Mucosa of descending colon (tissue), 3 donors: ENCODE results near the gene CRISPLD2. TPM values are rescaled to one million over a fixed set of nuclear protein-coding genes. Genes with fewer than 3 reads are reported as not detected.

ENCODE experiments used
- ATAC-seq: fragments of 200-7000 bp; cut with Tn5 transposase; one replicate; pipeline ENCODE4 v1.9.1; 2020; ENCODE audit warnings: mild to moderate bottlenecking, moderate library complexity
- DNase-seq, 3 donors: peaks; one replicate each; pipeline ENCODE4 v3.0.0-alpha.2; 2020
- H3K36me3 ChIP-seq: fragments of 200-600 bp; one replicate; pipeline ENCODE4 v1.8.0; 2021; ENCODE audit warnings: low read depth, mild to moderate bottlenecking
- H3K4me1 ChIP-seq: fragments of 200-600 bp; one replicate; pipeline ENCODE4 v1.8.0; 2021; ENCODE audit warnings: low read depth, mild to moderate bottlenecking
- H3K4me3 ChIP-seq: fragments of 200-600 bp; one replicate; pipeline ENCODE4 v1.8.0; 2021; ENCODE audit warnings: mild to moderate bottlenecking
- H3K9me3 ChIP-seq: fragments of 200-600 bp; one replicate; pipeline ENCODE4 v1.8.0; 2021; ENCODE audit warnings: mild to moderate bottlenecking
- intact Hi-C, 2 donors: fragments of 100-400 bp; cut with DNase I in 1 of 2; cut with micrococcal nuclease in 1 of 2; formaldehyde crosslinking; loops; one replicate each; pipeline versions ENCODE4 v1.11.0 to v1.11.1; 2022; cut with DNase I, micrococcal nuclease
- total RNA-seq, 3 donors: library from RNA; stranded (reverse); fragmentation: NEBNext Ultra II Directional in 2 of 3; extraction: Animal tissue kit (Norgen Biotek cat#: 25700) in 2 of 3; gene quantifications; one replicate each; pipeline versions ENCODE4 v1.2.1 to v1.2.4, GENCODE V29; 2021 to 2023
- TF ChIP-seq, protein P1 (sequence below): fragments of 200-600 bp; IDR thresholded peaks from one replicate; pipeline ENCODE4 v1.8.0; 2022; ENCODE audit warnings: antibody characterized with exemption, mild to moderate bottlenecking
- donor health status: DM: no; HTN: no; CAD: no; lungs with moderate emphysema.
- donor health status: DM: no; HTN: no; CAD: no.
- donor health status: DM: no; HTN: yes; CAD: no.

Gene CRISPLD2
- total RNA-seq, 3 donors from 2014 or later, result 10.5 to 114 (median 38.7) TPM

DNA sequence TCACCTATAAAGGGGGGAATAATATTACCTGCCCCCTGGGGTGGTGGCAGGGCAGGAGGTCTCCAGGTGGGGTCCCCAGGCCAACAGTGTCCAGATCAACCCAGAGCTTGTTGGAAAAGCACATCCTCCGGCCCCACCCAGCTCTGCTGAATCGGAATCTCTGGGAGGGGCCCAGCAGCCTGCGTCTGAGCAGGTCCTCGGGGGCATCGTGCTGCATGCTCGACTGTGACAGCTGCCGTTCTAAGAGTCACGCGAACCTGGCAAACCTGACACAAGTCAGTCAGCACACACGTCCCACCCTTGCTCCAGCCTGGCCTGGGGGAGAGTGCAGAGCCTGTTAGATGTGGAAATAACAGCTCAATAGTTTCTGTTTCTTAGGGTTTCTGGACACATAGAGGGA is 72.3 kb downstream of the CRISPLD2 start:
- H3K4me1 ChIP-seq, result no peaks in the 10 kb centered on the region
- intact Hi-C loops, result no loop called here
- H3K4me3 ChIP-seq, result no peak overlapping the region
- no peaks in the 10 kb centered on the region for H3K36me3 ChIP-seq
- ATAC-seq, result no peak
- TF ChIP-seq, protein P1, sequence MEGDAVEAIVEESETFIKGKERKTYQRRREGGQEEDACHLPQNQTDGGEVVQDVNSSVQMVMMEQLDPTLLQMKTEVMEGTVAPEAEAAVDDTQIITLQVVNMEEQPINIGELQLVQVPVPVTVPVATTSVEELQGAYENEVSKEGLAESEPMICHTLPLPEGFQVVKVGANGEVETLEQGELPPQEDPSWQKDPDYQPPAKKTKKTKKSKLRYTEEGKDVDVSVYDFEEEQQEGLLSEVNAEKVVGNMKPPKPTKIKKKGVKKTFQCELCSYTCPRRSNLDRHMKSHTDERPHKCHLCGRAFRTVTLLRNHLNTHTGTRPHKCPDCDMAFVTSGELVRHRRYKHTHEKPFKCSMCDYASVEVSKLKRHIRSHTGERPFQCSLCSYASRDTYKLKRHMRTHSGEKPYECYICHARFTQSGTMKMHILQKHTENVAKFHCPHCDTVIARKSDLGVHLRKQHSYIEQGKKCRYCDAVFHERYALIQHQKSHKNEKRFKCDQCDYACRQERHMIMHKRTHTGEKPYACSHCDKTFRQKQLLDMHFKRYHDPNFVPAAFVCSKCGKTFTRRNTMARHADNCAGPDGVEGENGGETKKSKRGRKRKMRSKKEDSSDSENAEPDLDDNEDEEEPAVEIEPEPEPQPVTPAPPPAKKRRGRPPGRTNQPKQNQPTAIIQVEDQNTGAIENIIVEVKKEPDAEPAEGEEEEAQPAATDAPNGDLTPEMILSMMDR, result no peak
- H3K9me3 ChIP-seq, result no peaks in the 10 kb centered on the region
- DNase-seq, result peak in 1 of 3 donors; percentile 22

DNA sequence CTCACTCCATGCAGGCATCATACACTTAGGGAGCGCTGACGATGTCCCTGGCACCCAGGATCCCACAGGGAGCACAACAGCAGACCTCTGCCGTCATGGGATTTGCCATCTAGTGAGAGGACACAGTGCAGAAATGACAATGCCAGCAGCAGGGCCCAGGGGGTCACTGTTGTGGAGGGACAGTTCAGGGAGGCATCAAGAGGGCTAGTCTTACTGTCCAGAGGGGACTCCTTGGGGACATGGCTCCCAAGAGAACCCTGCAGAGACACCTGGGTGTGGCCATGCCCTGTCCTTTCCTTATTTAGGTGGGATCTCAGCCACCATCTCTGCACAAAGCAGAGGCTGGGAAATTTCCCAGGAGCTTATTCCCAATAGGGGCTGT is 73.7 kb downstream of the CRISPLD2 start:
- Histone ChIP-seq H3K4me3 (no peak overlapping the region), H3K4me1 (no peaks in the 10 kb centered on the region), H3K9me3 (no peaks in the 10 kb centered on the region), H3K36me3 (no peaks in the 10 kb centered on the region)
- no peak for ATAC-seq
- TF ChIP-seq, protein P1, result no peak
- intact Hi-C loops, result no loop called here
- peak in 1 of 3 donors; percentile 8 for DNase-seq

DNA sequence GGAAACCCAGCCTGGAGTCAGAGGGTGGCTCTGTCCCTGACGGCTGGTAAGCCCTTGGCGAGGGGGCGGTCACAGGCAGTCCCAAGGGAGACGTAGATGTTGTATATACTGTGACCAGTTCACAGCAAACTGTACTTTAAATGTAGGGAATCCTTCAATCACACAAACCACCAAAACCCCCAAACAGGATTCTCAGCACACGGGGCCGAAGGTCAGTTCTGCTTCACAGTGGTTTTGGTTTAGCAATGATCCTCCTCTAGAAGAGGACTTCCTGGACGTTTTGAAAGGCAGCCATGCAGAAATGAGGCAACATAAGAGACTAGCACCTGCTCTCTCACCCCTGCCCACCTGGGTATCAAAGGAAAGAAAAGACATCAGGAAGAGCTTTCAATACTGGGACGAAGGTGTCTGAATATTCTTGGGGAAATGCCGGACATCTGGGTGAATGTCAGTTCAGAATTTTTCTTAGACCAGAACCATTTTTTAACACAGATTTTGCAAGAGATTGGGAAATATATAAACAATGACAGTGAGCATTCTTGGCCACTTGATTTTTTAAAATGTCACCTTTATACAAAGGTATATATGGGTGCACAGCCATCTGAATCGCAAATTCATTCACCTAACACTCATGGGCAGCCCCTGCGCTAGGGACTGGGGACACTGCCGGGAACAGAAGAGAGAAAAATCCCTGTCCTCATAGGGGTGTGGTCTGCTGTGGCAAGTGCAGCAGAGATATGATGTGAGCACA is 74.2 kb downstream of the CRISPLD2 start:
- ATAC-seq, result no peak
- no peaks in the 10 kb centered on the region for H3K36me3 ChIP-seq

DNA sequence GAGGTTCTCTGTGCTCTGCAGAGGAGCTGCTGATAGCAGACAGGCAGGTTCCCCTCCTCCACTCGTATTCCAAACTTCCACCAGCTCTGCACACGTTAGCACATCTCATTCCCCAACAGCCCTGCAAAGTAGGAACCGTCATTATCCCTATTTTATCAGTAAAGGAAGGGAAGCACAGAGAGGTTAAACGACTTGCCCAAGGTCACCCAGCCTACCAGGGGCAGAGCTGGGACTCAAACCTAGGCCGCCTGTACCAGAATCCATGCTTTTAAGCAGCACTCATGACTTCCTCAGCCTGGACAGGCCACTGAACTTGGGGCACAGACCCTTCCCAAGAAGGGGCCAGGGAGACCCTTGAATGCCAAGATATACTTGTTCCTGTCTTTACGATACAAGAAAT is 75.2 kb downstream of the CRISPLD2 start:
- intact Hi-C loops, result no loop called here
- ATAC-seq, result no peak
- TF ChIP-seq, protein P1, result no peak

More for the DNA sequence above, 74.2 kb downstream of the CRISPLD2 start:
- intact Hi-C loops, result no loop called here
- Histone ChIP-seq H3K4me1 (no peaks in the 10 kb centered on the region), H3K9me3 (no peaks in the 10 kb centered on the region), H3K4me3 (no peak overlapping the region)
- TF ChIP-seq, protein P1, result no peak
- no peak for DNase-seq

DNA sequence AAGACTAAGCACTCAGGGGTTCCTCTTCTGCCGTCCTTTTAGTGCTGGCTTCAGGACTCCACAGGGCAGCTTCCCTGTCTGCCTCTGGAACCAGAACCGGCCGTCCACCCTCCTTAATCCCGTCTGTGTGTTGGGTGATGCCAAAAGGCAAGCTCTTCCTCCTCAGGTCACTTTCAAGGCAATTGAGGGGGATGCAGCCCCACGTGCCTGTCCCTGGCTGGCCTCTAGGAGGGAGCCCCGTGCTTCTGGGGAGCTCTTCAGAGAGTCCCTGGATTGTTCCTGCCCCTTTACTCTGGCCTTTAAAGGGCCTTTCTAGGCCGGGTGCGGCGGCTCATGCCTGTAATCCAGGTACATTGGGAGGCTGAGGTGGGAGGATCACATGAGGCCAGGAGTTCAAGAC is 77.1 kb downstream of the CRISPLD2 start:
- ATAC-seq (no peak), DNase-seq (no peak)
- no peaks in the 10 kb centered on the region for H3K36me3 ChIP-seq
- H3K4me1 ChIP-seq, result no peaks in the 10 kb centered on the region
- no peaks in the 10 kb centered on the region for H3K9me3 ChIP-seq
- TF ChIP-seq, protein P1, result no peak
- H3K4me3 ChIP-seq, result no peak overlapping the region
- intact Hi-C loops, result no loop called here

More for the DNA sequence above, 75.2 kb downstream of the CRISPLD2 start:
- Histone ChIP-seq H3K36me3 (no peaks in the 10 kb centered on the region), H3K4me1 (no peaks in the 10 kb centered on the region), H3K4me3 (no peak overlapping the region), H3K9me3 (no peaks in the 10 kb centered on the region)
- no peak for DNase-seq
